Heart right ventricle (tissue), 16 donors: Measurements from ENCODE around the gene PHKG2. TPM values are rescaled to one million over a fixed set of nuclear protein-coding genes. Genes with fewer than 3 reads are reported as not detected.

ENCODE experiments used
- ATAC-seq, 8 donors: fragments of 200-7000 bp; cut with Tn5 transposase; one replicate each; pipeline ENCODE4 v1.9.1; 2020; ENCODE audit warnings: mild to moderate bottlenecking in 8 of 8, moderate library complexity in 8 of 8, moderate number of reproducible peaks in 1 of 8
- DNase-seq, 2 donors: peaks; one replicate each; pipeline ENCODE4 v3.0.0-alpha.2; 2020
- H3K27ac ChIP-seq, 10 donors: fragments of 200-600 bp; sonication (generic) in 2 of 10; one replicate each; pipeline versions ENCODE4 v1.5.0 to v1.8.0; 2020 to 2022; ENCODE audit warnings: mild to moderate bottlenecking in 3 of 10
- H3K27me3 ChIP-seq, 7 donors: fragments of 200-600 bp; one replicate each; pipeline ENCODE4 v1.8.0; 2021 to 2022; ENCODE audit warnings: mild to moderate bottlenecking in 2 of 7
- H3K36me3 ChIP-seq, 9 donors: fragments of 200-600 bp; sonication (generic) in 1 of 9; one replicate each; pipeline versions ENCODE4 v1.5.0 to v1.8.0; 2020 to 2022; ENCODE audit warnings: mild to moderate bottlenecking in 2 of 9
- H3K4me1 ChIP-seq, 9 donors: fragments of 200-600 bp; sonication (generic) in 1 of 9; one replicate each; pipeline versions ENCODE4 v1.5.0 to v1.8.0; 2020 to 2022; ENCODE audit warnings: mild to moderate bottlenecking in 4 of 9
- H3K4me3 ChIP-seq, 10 donors: fragments of 200-600 bp; sonication (generic) in 2 of 10; one replicate each; pipeline versions ENCODE4 v1.5.0 to v1.8.0; 2020 to 2022; ENCODE audit warnings: mild to moderate bottlenecking in 7 of 10, moderate library complexity in 2 of 10
- H3K9me3 ChIP-seq, 11 donors: fragments of 200-600 bp in 10 of 11; sonication (generic) in 2 of 11; one replicate each; pipeline versions ENCODE4 v1.5.0 to v1.8.0; 2013 to 2022; ENCODE audit warnings: mild to moderate bottlenecking in 2 of 11, control low read depth in 1 of 11, moderate library complexity in 1 of 11
- WGBS, 2 donors: extraction: QIAGEN DNeasy Blood & Tissue Kit; methylation state at CpG; one replicate each; pipeline ENCODE4 v1.1.7; 2013; ENCODE audit warnings: inconsistent platforms in 1 of 2; 5-methylcytosine and 5-hydroxymethylcytosine counted together
- intact Hi-C, 10 donors: fragments of 100-400 bp; cut with DNase I; formaldehyde crosslinking; loops; one replicate each; pipeline versions ENCODE4 v1.11.1 to v1.14.2; 2022
- polyA plus RNA-seq, 2 donors: library from polyadenylated mRNA; stranded (reverse); fragments of 200-250 nt; gene quantifications; one replicate each; pipeline ENCODE4 v1.2.3, GENCODE V29; 2013
- total RNA-seq, 10 donors: library from RNA; stranded (reverse); fragmentation: NEBNext Ultra II Directional in 3 of 10; extraction: Animal tissue kit (Norgen Biotek cat#: 25700) in 3 of 10; gene quantifications; one replicate each; pipeline versions ENCODE4 v1.2.1 to v1.2.4, GENCODE V29; 2021 to 2023
- TF ChIP-seq, protein P1 (sequence below), 9 donors: fragments of 200-600 bp; sonication (generic) in 2 of 9; IDR thresholded peaks; one replicate each; pipeline versions ENCODE4 v1.5.0 to v1.8.0; 2021 to 2022; ENCODE audit warnings: antibody characterized with exemption in 9 of 9, mild to moderate bottlenecking in 5 of 9, moderate library complexity in 1 of 9
- donor health status: Arrhythmogenic right ventricular cardiomyopathy.
- donor health status: ischemic (EF 13 %, LVEDD 7.1; RV severe dilation, severe dysfunction).
- donor health status: healthy with polysubstance abuse.
- donor health status: DM: no; HTN: yes; CAD: no.
- donor health status: DM: no; HTN: no; CAD: no.
- donor health status: ischemic (EF 25% LVEDD 6.9; RV normal size, moderate dysfunction).
- donor health status: ischemic (EF 25% LVEDD 5.7; RV mildly dilated, moderate dysfunction).
- donor health status: healthy.
- donor health status: DM: yes; HTN: yes; CAD: no.
- donor health status: Ischemic cardiomyopathy.
- donor health status: ischemic (EF 35%, LVEDD 5.7; RV mildly dilated, moderate dysfunction).
- donor health status: nonischemic (EF 11% LVEDD 7.7; RV severe dilation, severe dysfunction).
- donor health status: DM: yes; HTN: yes; CAD: no.
- donor health status: PGD.
- donor health status: ischemic (EF 29% LVEDD 5.4; RV normal size, mild dysfunction).
- donor health status: nonischemic (EF 23%, LVEDD 6.1; RV moderate dilation, normal function).

The PHKG2 gene
- total and polyA plus RNA-seq, 12 donors = 12.1 to 40.7 (median 15.8) TPM

DNA sequence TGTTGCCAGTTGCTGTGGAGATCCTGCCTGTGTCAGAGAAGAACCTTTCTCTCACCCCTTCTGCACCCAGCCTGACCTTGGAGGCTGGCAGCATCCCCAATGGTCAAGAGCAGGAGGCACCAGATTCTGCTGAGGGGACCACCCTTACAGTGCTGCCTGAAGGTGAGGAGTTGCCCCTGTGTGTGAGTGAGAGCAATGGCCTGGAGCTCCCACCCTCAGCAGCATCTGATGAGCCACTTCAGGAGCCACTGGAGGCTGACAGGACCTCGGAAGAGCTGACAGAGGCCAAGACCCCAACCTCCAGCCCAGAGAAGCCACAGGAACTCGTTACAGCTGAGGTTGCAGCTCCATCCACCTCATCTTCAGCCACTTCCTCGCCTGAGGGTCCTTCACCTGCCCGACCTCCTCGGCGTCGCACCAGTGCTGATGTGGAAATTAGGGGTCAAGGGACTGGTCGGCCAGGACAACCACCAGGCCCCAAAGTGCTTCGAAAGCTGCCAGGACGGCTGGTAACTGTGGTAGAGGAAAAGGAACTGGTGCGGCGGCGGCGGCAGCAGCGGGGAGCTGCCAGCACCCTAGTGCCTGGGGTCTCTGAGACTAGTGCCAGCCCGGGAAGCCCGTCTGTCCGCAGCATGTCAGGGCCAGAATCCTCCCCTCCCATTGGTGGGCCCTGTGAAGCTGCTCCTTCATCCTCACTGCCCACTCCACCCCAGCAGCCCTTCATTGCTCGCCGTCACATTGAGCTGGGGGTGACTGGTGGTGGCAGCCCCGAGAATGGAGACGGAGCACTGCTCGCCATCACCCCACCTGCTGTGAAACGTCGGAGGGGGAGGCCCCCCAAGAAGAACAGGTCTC lies 10.2 kb upstream of the PHKG2 start:
- H3K27me3 ChIP-seq = no peaks in the 10 kb centered on the region
- no peaks in the 10 kb centered on the region for H3K9me3 ChIP-seq
- ATAC-seq (no peak), DNase-seq (no peak)
- peaks cover 11 to 88% (median 61%) of the 10 kb centered on the region in 9 donors for H3K36me3 ChIP-seq
- H3K27ac ChIP-seq = no peak overlapping the region
- TF ChIP-seq, protein P1, sequence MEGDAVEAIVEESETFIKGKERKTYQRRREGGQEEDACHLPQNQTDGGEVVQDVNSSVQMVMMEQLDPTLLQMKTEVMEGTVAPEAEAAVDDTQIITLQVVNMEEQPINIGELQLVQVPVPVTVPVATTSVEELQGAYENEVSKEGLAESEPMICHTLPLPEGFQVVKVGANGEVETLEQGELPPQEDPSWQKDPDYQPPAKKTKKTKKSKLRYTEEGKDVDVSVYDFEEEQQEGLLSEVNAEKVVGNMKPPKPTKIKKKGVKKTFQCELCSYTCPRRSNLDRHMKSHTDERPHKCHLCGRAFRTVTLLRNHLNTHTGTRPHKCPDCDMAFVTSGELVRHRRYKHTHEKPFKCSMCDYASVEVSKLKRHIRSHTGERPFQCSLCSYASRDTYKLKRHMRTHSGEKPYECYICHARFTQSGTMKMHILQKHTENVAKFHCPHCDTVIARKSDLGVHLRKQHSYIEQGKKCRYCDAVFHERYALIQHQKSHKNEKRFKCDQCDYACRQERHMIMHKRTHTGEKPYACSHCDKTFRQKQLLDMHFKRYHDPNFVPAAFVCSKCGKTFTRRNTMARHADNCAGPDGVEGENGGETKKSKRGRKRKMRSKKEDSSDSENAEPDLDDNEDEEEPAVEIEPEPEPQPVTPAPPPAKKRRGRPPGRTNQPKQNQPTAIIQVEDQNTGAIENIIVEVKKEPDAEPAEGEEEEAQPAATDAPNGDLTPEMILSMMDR (IDR thresholded peaks at IDR 0.05) = no peak
- no peak overlapping the region for H3K4me3 ChIP-seq
- H3K4me1 ChIP-seq = peaks cover 10 to 31% (median 21%) of the 10 kb centered on the region in 9 donors
- intact Hi-C loops = no loop called here
- 94% methylated on average over 25 of the region's 25 CpGs for WGBS, 2 donors

DNA sequence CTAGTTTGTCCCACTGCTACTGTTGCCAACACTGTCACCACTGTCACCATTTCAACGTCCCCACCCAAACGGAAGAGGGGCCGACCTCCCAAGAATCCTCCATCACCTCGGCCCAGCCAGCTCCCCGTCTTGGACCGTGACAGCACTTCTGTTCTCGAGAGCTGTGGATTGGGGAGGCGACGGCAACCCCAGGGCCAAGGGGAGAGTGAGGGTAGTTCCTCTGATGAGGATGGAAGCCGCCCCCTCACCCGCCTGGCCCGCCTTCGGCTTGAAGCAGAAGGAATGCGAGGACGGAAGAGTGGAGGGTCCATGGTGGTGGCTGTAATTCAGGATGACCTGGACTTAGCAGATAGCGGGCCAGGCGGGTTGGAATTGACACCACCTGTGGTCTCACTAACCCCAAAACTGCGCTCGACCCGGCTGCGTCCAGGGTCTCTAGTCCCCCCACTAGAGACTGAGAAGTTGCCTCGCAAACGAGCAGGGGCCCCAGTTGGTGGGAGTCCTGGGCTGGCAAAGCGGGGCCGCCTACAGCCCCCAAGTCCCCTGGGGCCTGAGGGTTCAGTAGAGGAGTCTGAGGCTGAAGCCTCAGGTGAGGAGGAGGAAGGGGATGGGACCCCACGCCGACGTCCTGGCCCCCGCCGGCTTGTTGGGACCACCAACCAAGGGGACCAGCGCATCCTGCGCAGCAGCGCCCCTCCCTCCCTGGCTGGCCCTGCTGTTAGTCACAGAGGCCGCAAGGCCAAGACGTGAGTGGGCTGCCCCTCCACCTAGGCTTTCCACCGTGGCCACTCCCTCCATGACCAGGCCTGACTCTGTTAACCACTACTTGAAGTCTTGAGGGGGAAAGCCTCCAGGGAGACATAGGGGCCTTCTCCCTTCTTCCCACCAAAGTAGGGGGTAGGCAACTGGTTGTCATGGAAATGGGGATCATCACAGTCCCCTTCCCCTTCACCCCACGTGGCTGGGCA lies 9.0 kb upstream of the PHKG2 start:
- H3K4me3 ChIP-seq = no peak overlapping the region
- WGBS, 2 donors = 88 to 90% methylated on average over 37 of the region's 37 CpGs
- no peaks in the 10 kb centered on the region for H3K9me3 ChIP-seq
- no peak for DNase-seq
- peak in 1 of 8 donors; percentile 25 for ATAC-seq
- no peaks in the 10 kb centered on the region for H3K27me3 ChIP-seq
- intact Hi-C loops = no loop called here
- peak overlapping the region in 3 of 10 donors; percentile 49 to 70 (median 67) for H3K27ac ChIP-seq
- TF ChIP-seq, protein P1 (IDR thresholded peaks at IDR 0.05) = no peak
- peaks cover 11 to 88% (median 50%) of the 10 kb centered on the region in 9 donors for H3K36me3 ChIP-seq
- H3K4me1 ChIP-seq = peaks cover 10 to 31% (median 21%) of the 10 kb centered on the region in 9 donors

DNA sequence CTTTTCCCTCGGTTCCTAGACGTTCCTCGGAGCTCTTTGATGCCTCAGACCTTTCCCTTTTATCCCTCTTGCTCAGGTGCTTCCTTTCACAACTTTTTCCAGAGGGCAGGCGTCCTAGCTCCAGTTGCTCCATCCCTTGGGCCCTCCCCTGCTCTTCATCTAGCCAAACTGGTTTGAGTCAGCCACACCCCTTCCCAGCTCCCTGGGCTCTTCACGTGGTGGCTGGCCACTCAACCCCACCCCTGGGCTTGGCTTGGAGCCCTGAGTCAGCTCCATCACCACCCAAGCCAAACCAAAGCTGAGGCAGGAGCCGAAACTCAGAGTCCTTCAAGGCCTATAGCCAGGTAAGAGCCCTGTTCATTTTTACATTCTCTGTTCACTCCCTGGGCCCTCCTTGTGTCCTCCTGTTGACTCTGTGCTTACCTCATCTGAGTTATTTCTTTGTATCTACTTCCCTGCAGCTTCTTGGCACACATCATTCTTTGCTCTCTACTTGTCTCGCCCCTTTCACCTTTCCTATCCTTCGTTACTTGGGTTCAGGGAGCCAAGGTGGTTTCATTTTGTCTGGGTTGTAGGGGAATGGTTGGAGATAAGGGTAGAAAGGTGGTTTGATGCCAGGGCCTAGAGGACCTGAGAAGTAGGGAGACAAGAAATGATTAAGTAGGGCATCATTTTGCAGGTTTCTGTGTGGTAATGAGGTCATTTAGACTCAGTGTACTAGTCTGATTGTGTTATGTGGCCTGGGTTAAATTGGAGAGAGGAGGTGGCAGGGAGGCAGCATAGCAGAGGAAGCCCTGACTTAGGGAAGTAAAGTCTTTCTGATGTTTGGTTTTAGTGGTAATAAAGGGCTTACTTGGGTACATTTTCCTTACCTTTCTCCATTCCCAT lies 7.6 kb upstream of the PHKG2 start:
- no peaks in the 10 kb centered on the region for H3K9me3 ChIP-seq
- H3K4me3 ChIP-seq = peak overlapping the region in 1 of 10 donors; percentile 12
- peaks cover 11 to 88% (median 39%) of the 10 kb centered on the region in 9 donors for H3K36me3 ChIP-seq
- peak; percentile 76 to 80 for DNase-seq
- 51% methylated on average over 8 of the region's 8 CpGs for WGBS, 2 donors
- intact Hi-C loops = loop anchor here in 1 of 10 donors (5.0 kb wide), 1 partner anchor 38 kb away; no protein-coding TSS in a partner anchor
- H3K27me3 ChIP-seq = no peaks in the 10 kb centered on the region
- peaks cover 10 to 33% (median 21%) of the 10 kb centered on the region in 9 donors for H3K4me1 ChIP-seq
- H3K27ac ChIP-seq = peak overlapping the region in 9 of 10 donors; percentile 10 to 70 (median 53)
- TF ChIP-seq, protein P1 (IDR thresholded peaks at IDR 0.05) = no peak
- peak; percentile 59 to 85 (median 80) for ATAC-seq
